ENCODE measurements around the gene MAPKAPK3.

The MAPKAPK3 gene

DNA sequence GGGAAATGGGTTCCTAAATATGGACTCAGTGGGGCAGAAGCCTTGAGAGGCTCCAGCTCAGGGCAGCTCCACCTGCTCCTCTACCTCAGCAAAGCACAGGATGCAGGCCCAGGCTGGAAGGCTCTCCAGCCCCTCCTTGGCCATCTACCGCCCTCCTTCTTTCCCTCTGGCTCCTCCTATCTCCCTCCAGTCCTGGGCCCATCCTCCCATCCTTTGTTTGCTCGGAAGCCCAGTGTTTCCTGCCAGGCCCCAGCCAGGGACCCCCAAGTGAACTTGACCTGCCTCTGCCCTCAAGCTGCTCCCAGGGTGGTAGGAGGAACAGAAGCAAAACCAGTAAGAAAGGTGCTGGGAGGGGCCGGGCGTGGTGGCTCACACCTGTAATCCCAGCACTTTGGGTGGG is 20.1 kb downstream of the MAPKAPK3 start:
- no peak overlapping the region for H3K27ac ChIP-seq (ENCODE audit: low read depth, low read length)
- no peaks in the 10 kb centered on the region for H3K9me3 ChIP-seq (ENCODE audit: low read length)
- H3K4me3 ChIP-seq (ENCODE audit: low read depth in 1 of 2, low read length in 2 of 2), result no peak overlapping the region
- peaks cover 15% of the 10 kb centered on the region for H3K36me3 ChIP-seq (ENCODE audit: insufficient read depth, low read length)
- H3K27me3 ChIP-seq (ENCODE audit: control insufficient read depth in 1 of 2, insufficient read depth in 2 of 2, low read length in 2 of 2), result no peaks in the 10 kb centered on the region
- H3K4me1 ChIP-seq (ENCODE audit: insufficient read depth, low read length), result no peaks in the 10 kb centered on the region
- no peak overlapping the region for H3K9ac ChIP-seq (ENCODE audit: low read length)

DNA sequence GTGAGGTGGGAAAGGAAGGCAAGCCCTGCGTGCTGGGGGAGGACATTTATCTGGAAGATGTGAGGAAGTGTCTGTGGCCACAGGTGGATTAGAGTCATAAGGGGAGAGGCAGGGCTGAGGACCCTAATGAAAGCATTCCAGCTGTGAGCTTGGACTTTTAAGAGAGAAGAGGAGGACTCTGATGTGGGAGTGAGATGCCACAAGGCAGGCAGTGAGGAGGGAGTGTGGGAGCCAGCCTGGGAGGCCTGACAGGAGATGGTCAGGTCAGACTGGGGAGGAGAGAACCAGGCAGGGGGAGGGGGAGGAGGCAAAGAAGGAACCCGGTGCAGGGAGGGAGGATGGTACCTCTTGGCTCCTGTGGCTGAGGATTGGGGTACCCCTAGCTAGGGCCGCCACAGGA is 21.0 kb downstream of the MAPKAPK3 start:
- no peak overlapping the region for H3K9ac ChIP-seq (ENCODE audit: low read length)
- peaks cover 22% of the 10 kb centered on the region for H3K36me3 ChIP-seq (ENCODE audit: insufficient read depth, low read length)
- H3K27ac ChIP-seq (ENCODE audit: low read depth, low read length), result no peak overlapping the region
- no peak overlapping the region for H3K4me3 ChIP-seq (ENCODE audit: low read depth in 1 of 2, low read length in 2 of 2)
- no peaks in the 10 kb centered on the region for H3K27me3 ChIP-seq (ENCODE audit: control insufficient read depth in 1 of 2, insufficient read depth in 2 of 2, low read length in 2 of 2)
- H3K4me1 ChIP-seq (ENCODE audit: insufficient read depth, low read length), result no peaks in the 10 kb centered on the region
- no peaks in the 10 kb centered on the region for H3K9me3 ChIP-seq (ENCODE audit: low read length)

DNA sequence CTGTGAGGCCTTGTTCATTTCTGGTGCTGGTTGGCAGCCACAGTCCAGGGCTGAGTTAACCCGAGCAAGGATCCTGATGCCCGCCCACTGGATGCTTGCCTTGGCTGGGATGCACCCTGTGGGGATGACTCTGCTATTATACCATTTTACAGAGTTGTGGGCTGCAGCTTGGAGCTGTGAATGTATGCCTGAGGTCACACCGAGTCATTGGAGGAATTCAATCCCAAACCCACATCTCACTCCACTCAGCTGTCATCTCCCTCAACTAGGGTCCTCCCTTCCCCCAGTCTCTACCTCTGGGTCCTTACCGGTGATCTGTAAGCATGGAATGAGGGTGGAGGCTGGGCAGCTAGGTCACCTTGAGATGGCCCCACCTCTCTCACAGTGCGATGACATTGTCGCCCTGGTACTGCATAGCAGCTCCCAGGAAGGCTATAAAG is 22.1 kb downstream of the MAPKAPK3 start:
- H3K9ac ChIP-seq (ENCODE audit: low read length), result no peak overlapping the region
- H3K27me3 ChIP-seq (ENCODE audit: control insufficient read depth in 1 of 2, insufficient read depth in 2 of 2, low read length in 2 of 2), result no peaks in the 10 kb centered on the region
- peaks cover 26% of the 10 kb centered on the region for H3K36me3 ChIP-seq (ENCODE audit: insufficient read depth, low read length)
- H3K9me3 ChIP-seq (ENCODE audit: low read length), result no peaks in the 10 kb centered on the region
- no peak overlapping the region for H3K27ac ChIP-seq (ENCODE audit: low read depth, low read length)
- H3K4me1 ChIP-seq (ENCODE audit: insufficient read depth, low read length), result no peaks in the 10 kb centered on the region
- no peak overlapping the region for H3K4me3 ChIP-seq (ENCODE audit: low read depth in 1 of 2, low read length in 2 of 2)

DNA sequence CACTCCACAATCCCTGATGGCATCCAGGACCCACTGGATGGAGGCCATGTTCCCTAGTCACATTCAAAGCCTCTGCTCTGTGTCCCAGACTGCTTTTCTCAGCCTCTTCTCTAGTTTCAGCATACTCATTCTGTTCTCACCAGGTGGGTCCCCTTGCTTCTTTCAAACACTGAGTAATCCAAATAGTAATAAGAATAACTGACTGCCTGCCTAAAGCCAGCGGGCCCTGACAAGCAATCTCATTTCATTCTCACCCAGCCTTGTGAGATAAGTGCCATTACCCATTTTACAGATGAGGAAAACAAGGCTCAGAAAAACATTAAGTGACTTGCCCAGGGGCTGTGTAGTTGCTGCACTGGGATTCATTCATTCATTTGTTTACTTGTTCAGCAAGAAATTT is 25.4 kb downstream of the MAPKAPK3 start:
- Histone ChIP-seq H3K4me3 (ENCODE audit: low read depth in 1 of 2, low read length in 2 of 2) (no peak overlapping the region), H3K27ac (ENCODE audit: low read depth, low read length) (no peak overlapping the region), H3K9ac (ENCODE audit: low read length) (no peak overlapping the region), H3K9me3 (ENCODE audit: low read length) (no peaks in the 10 kb centered on the region), H3K4me1 (ENCODE audit: insufficient read depth, low read length) (no peaks in the 10 kb centered on the region), H3K36me3 (ENCODE audit: insufficient read depth, low read length) (peaks cover 42% of the 10 kb centered on the region), H3K27me3 (ENCODE audit: control insufficient read depth in 1 of 2, insufficient read depth in 2 of 2, low read length in 2 of 2) (no peaks in the 10 kb centered on the region)

DNA sequence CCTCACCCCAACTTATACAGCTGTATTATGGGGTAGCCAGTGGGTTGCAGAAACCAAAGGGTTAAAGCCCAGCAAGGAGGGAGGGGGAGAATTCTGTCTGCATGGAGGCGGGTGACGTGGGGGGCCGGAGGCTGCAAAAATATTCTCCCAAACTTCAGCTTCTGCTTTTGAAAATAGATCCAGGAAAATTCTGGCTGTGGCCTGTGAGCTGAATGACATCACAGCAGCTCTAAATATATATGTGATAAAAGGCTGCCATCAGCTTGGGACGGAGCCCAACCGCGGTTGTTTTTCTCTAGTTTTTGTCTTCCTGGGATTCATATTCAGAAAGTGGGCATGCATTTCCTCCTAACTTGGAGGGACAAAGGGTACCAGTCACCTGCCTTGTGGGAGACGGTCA is 27.6 kb downstream of the MAPKAPK3 start:
- no peaks in the 10 kb centered on the region for H3K27me3 ChIP-seq (ENCODE audit: control insufficient read depth in 1 of 2, insufficient read depth in 2 of 2, low read length in 2 of 2)
- peaks cover 11% of the 10 kb centered on the region for H3K4me1 ChIP-seq (ENCODE audit: insufficient read depth, low read length)
- H3K4me3 ChIP-seq (ENCODE audit: low read depth in 1 of 2, low read length in 2 of 2), result no peak overlapping the region
- H3K9ac ChIP-seq (ENCODE audit: low read length), result no peak overlapping the region
- H3K9me3 ChIP-seq (ENCODE audit: low read length), result no peaks in the 10 kb centered on the region
- H3K36me3 ChIP-seq (ENCODE audit: insufficient read depth, low read length), result peaks cover 47% of the 10 kb centered on the region
- no peak overlapping the region for H3K27ac ChIP-seq (ENCODE audit: low read depth, low read length)

DNA sequence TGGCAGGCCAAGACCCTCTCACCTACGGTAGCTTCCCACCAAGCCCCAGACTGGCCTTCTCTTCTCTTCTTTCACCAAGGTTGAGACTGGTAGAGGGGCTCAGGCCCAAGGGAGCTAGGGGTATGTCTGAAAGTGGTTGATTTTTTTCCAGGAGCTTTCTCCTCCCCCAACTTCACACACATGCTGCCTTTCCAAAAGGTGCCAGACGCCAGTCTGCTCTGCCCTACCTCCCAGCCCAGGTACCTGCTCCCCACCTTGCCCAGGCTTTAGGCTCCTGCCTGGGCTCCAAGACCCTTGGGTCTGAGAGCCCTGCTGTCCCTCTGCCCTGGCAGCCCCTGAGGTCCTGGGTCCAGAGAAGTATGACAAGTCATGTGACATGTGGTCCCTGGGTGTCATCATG is 28.4 kb downstream of the MAPKAPK3 start:
- Histone ChIP-seq H3K27ac (ENCODE audit: low read depth, low read length) (no peak overlapping the region), H3K36me3 (ENCODE audit: insufficient read depth, low read length) (peaks cover 45% of the 10 kb centered on the region), H3K9me3 (ENCODE audit: low read length) (no peaks in the 10 kb centered on the region), H3K9ac (ENCODE audit: low read length) (no peak overlapping the region), H3K4me3 (ENCODE audit: low read depth in 1 of 2, low read length in 2 of 2) (no peak overlapping the region), H3K4me1 (ENCODE audit: insufficient read depth, low read length) (peaks cover 13% of the 10 kb centered on the region), H3K27me3 (ENCODE audit: control insufficient read depth in 1 of 2, insufficient read depth in 2 of 2, low read length in 2 of 2) (no peaks in the 10 kb centered on the region)

DNA sequence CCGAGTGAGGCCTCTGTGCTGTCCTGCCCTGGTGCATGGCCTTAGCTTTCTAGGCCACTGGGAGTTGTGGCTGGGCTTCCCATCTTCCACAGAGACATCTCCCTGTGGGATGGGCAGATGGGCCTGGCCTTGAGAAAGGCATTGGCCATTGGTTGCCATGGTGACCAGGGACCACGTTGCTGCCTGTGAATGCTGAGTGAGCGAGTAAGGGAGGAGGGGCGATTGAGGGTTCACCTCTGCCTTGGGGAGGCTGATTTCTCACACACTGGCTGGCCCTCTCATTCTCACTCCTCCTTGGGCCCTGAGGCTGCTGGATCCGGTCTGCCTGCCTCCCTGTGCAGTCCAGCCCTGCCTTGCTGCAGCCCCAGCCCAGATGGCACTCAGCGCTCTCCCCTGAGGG is 31.4 kb downstream of the MAPKAPK3 start:
- Histone ChIP-seq H3K9me3 (ENCODE audit: low read length) (no peaks in the 10 kb centered on the region), H3K27ac (ENCODE audit: low read depth, low read length) (no peak overlapping the region), H3K27me3 (ENCODE audit: control insufficient read depth in 1 of 2, insufficient read depth in 2 of 2, low read length in 2 of 2) (no peaks in the 10 kb centered on the region), H3K4me3 (ENCODE audit: low read depth in 1 of 2, low read length in 2 of 2) (no peak overlapping the region), H3K4me1 (ENCODE audit: insufficient read depth, low read length) (peaks cover 13% of the 10 kb centered on the region), H3K9ac (ENCODE audit: low read length) (no peak overlapping the region), H3K36me3 (ENCODE audit: insufficient read depth, low read length) (peaks cover 23% of the 10 kb centered on the region)

DNA sequence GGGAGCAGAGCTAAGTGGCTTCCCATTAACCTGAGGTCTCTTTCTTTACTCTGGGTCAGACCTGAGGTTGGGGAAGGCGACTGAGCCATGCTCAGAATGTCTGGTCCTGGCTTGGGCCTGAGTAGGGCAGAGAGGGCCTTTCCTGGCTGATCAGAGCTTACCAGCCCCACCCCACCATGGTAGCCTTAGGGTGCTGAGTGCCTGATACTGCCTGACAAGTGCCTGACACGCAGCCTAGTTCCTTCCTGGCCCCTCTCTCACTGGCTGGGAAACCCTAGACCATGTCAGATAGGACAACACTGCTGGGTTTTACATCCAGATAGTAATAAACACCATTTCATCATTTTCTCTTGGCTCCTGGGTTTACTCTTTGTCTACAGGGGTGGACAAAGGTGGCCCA is 32.0 kb downstream of the MAPKAPK3 start:
- no peak overlapping the region for H3K27ac ChIP-seq (ENCODE audit: low read depth, low read length)
- no peak overlapping the region for H3K9ac ChIP-seq (ENCODE audit: low read length)
- peaks cover 22% of the 10 kb centered on the region for H3K36me3 ChIP-seq (ENCODE audit: insufficient read depth, low read length)

DNA sequence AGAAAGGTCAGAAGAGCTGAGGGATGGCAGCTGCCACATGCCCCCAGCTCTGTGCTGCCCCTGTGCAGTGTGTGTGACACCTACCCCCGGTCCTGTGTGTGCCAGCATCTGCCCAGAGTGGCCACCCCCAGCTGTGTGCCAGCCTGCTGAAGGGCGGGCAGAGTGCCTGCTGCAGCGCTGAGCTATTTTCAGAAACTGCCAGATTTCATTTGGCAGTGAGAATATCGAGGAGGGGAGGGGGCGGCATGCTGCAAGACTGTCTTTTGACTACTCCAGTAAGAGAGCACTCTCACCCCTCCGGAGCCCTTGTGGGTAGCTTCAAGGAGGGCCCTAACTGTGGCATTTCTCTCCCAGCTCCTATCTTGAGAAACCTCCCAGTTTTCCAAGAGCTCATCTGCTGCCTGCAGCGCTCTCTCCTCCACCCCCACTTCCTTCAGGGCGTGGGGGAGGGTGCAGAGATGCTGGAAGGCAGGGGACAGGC is 32.5 kb downstream of the MAPKAPK3 start:
- Histone ChIP-seq H3K4me1 (ENCODE audit: insufficient read depth, low read length) (peaks cover 13% of the 10 kb centered on the region), H3K27ac (ENCODE audit: low read depth, low read length) (no peak overlapping the region), H3K27me3 (ENCODE audit: control insufficient read depth in 1 of 2, insufficient read depth in 2 of 2, low read length in 2 of 2) (no peaks in the 10 kb centered on the region), H3K36me3 (ENCODE audit: insufficient read depth, low read length) (peaks cover 16% of the 10 kb centered on the region), H3K4me3 (ENCODE audit: low read depth in 1 of 2, low read length in 2 of 2) (no peak overlapping the region), H3K9me3 (ENCODE audit: low read length) (no peaks in the 10 kb centered on the region), H3K9ac (ENCODE audit: low read length) (no peak overlapping the region)

More for the DNA sequence above, 32.0 kb downstream of the MAPKAPK3 start:
- Histone ChIP-seq H3K4me3 (ENCODE audit: low read depth in 1 of 2, low read length in 2 of 2) (no peak overlapping the region), H3K9me3 (ENCODE audit: low read length) (no peaks in the 10 kb centered on the region), H3K27me3 (ENCODE audit: control insufficient read depth in 1 of 2, insufficient read depth in 2 of 2, low read length in 2 of 2) (no peaks in the 10 kb centered on the region), H3K4me1 (ENCODE audit: insufficient read depth, low read length) (peaks cover 13% of the 10 kb centered on the region)

DNA sequence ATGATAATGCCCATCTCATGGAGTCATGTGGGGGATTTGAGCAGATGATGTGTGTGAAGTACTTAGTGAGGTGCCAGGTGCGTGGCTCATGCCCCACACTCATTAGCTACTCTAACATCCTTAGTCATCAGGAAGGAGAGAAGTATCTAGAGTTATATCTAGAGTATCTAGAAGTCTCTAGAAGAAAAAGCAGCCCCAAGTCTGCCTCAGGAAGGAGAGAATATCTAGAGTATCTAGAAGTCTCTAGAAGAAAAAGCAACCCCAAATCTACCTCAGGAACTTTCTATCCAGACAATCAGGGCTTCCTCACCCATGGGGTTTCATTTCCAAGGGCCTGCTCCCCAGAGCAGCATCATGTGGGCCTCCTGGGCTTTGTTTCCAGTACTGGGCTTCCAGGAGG is 33.1 kb downstream of the MAPKAPK3 start:
- peaks cover 13% of the 10 kb centered on the region for H3K4me1 ChIP-seq (ENCODE audit: insufficient read depth, low read length)
- peaks cover 14% of the 10 kb centered on the region for H3K36me3 ChIP-seq (ENCODE audit: insufficient read depth, low read length)
- H3K9me3 ChIP-seq (ENCODE audit: low read length), result no peaks in the 10 kb centered on the region
- no peaks in the 10 kb centered on the region for H3K27me3 ChIP-seq (ENCODE audit: control insufficient read depth in 1 of 2, insufficient read depth in 2 of 2, low read length in 2 of 2)
- H3K9ac ChIP-seq (ENCODE audit: low read length), result no peak overlapping the region
- H3K27ac ChIP-seq (ENCODE audit: low read depth, low read length), result no peak overlapping the region
- no peak overlapping the region for H3K4me3 ChIP-seq (ENCODE audit: low read depth in 1 of 2, low read length in 2 of 2)

DNA sequence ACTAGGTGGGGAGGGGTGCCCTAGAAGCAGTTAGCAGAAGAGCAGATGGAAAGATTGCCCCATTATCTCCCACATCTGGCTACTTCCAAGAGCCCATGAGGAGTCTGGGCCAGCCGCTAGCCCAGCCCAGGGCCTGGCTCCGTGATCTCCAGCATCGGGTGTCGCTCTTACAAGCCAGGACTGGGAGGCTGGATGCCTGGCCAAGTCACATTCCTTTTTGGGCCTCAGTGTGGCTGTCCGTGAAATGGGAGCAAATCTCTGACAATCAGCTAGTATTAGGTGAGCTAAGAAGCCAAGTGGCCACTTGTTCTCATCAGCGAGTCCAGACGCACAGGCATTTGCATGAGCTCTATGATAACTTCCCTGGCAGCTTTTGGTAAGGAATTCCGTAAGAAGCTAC is 34.5 kb downstream of the MAPKAPK3 start:
- no peaks in the 10 kb centered on the region for H3K27me3 ChIP-seq (ENCODE audit: control insufficient read depth in 1 of 2, insufficient read depth in 2 of 2, low read length in 2 of 2)
- H3K36me3 ChIP-seq (ENCODE audit: insufficient read depth, low read length), result peaks cover 5% of the 10 kb centered on the region
- no peak overlapping the region for H3K4me3 ChIP-seq (ENCODE audit: low read depth in 1 of 2, low read length in 2 of 2)
- no peaks in the 10 kb centered on the region for H3K9me3 ChIP-seq (ENCODE audit: low read length)
- H3K9ac ChIP-seq (ENCODE audit: low read length), result no peak overlapping the region
- H3K4me1 ChIP-seq (ENCODE audit: insufficient read depth, low read length), result peaks cover 13% of the 10 kb centered on the region
- no peak overlapping the region for H3K27ac ChIP-seq (ENCODE audit: low read depth, low read length)

DNA sequence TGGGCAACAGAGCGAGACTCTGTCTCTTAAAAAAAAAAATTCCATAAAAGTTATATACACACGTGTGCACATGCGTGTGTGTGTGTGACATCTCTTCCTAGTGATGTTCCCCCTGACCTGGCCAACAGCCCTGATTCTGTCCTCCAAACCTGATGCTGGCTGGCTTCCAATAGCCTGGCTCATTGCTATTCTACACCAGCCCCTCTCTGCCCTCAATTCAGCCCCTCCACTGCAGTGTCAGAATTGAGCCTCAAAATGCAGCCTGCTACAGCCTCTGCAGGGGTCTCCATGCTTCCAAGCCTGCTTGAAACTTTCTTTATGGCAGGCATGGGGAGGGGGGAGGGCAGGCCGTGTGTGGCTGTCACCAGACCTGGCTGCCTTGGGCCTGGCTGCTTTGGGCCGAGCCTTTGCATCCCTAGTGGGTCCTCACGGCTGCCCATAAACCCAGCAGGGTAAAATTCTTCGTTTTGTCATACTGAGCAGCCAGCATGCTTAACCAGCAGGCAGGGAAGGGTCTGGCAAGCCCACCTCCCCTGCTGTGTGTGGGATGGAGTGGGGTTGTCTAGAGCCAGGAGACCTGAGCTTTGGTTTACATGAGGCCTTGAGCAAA is 35.1 kb downstream of the MAPKAPK3 start:
- Histone ChIP-seq H3K4me1 (ENCODE audit: insufficient read depth, low read length) (peaks cover 13% of the 10 kb centered on the region), H3K9ac (ENCODE audit: low read length) (no peak overlapping the region), H3K27ac (ENCODE audit: low read depth, low read length) (no peak overlapping the region), H3K27me3 (ENCODE audit: control insufficient read depth in 1 of 2, insufficient read depth in 2 of 2, low read length in 2 of 2) (no peaks in the 10 kb centered on the region), H3K4me3 (ENCODE audit: low read depth in 1 of 2, low read length in 2 of 2) (no peak overlapping the region), H3K9me3 (ENCODE audit: low read length) (no peaks in the 10 kb centered on the region), H3K36me3 (ENCODE audit: insufficient read depth, low read length) (peaks cover 5% of the 10 kb centered on the region)

Measured in muscle layer of colon (tissue), 2 donors.